A549 (cell line): Measurements from ENCODE around the gene BHLHE23. TPM values are rescaled to one million over a fixed set of nuclear protein-coding genes. Genes with fewer than 3 reads are reported as not detected.

ENCODE experiments used
- ATAC-seq, 2 experiments: fragments of 200-7000 bp in 1 of 2; fragments of >200 bp in 1 of 2; cut with Nextera tagmentation in 1 of 2; cut with Tn5 transposase in 1 of 2; 3 replicates each; pipeline versions ENCODE4 v1.8.0 to v1.9.1; 2018 to 2020; ENCODE audit warnings: mild to moderate bottlenecking in 1 of 2, moderate library complexity in 1 of 2
- CTCF ChIA-PET: fragments of 300-600 bp; sonication (Branson Sonifier 250); formaldehyde crosslinking; extraction: SDS; loops from one replicate; lab custom pipeline; 2021; ENCODE audit warnings: antibody characterized with exemption, inconsistent platforms; lab: Yijun Ruan, JAX
- POLR2A ChIA-PET: fragments of 350-600 bp; formaldehyde crosslinking; extraction: SDS; loops from one replicate; lab custom pipeline; 2021; ENCODE audit warnings: antibody characterized with exemption, inconsistent platforms; lab: Yijun Ruan, JAX
- DNase-seq, 2 experiments: peaks; one replicate each; pipeline versions ENCODE4 v3.0.0 to v3.0.0-alpha.2; 2011 to 2016; ENCODE audit warnings: low read depth in 1 of 2, low spot score in 1 of 2
- FAIRE-seq: peaks from 2 replicates; lab custom pipeline; 2011; peaks lifted over from hg19 to GRCh38; lab: Jason Lieb, UNC
- H3K27ac ChIP-seq, 2 experiments: fragments of >200 bp; sonication (Bioruptor Twin); formaldehyde crosslinking; 3 replicates each; pipeline ENCODE4 v1.5.1; 2016 to 2017
- H3K4me1 ChIP-seq: fragments of >200 bp; sonication (Bioruptor Twin); formaldehyde crosslinking; 3 replicates; pipeline ENCODE4 v1.6.1; 2016
- H3K4me2 ChIP-seq: fragments of >200 bp; sonication (Bioruptor Twin); formaldehyde crosslinking; 3 replicates; pipeline ENCODE4 v1.6.1; 2016
- H3K4me3 ChIP-seq: fragments of >200 bp; sonication (Bioruptor Twin); formaldehyde crosslinking; 3 replicates; pipeline ENCODE4 v1.5.1; 2016
- H3K9me3 ChIP-seq: fragments of >200 bp; sonication (Bioruptor Twin); formaldehyde crosslinking; 3 replicates; pipeline ENCODE4 v1.6.1; 2016
- CHD4 ChIP-seq: fragments of 200-600 bp; sonication (generic); IDR thresholded peaks from 2 replicates; pipeline ENCODE4 v1.6.1; 2016; ENCODE audit warnings: antibody characterized with exemption, mild to moderate bottlenecking, borderline replicate concordance
- ESRRA ChIP-seq: fragments of 150-350 bp; IDR thresholded peaks from 2 replicates; pipeline ENCODE4 v1.6.1; 2014; ENCODE audit warnings: mild to moderate bottlenecking, low read length, borderline replicate concordance
- FOSB ChIP-seq: fragments of 250-450 bp; sonication (Bioruptor Pico); IDR thresholded peaks from 2 replicates; pipeline ENCODE4 v1.5.0; 2020; ENCODE audit warnings: mild to moderate bottlenecking, moderate library complexity
- FOSL2 ChIP-seq, 2 experiments: fragments of 450-650 bp in 1 of 2; fragments of >200 bp in 1 of 2; sonication (Bioruptor Twin) in 1 of 2; formaldehyde crosslinking; IDR thresholded peaks; 2 replicates each; pipeline versions ENCODE4 v1.5.0 to v1.6.1; 2016 to 2020; ENCODE audit warnings: mild to moderate bottlenecking in 1 of 2, moderate library complexity in 1 of 2
- FOXS1 ChIP-seq: fragments of 250-450 bp; sonication (Bioruptor Pico); IDR thresholded peaks from 2 replicates; pipeline ENCODE4 v1.5.0; 2020; ENCODE audit warnings: mild to moderate bottlenecking, moderate library complexity
- GATA3 ChIP-seq: IDR thresholded peaks from 2 replicates; pipeline ENCODE4 v1.6.1; 2012; ENCODE audit warnings: borderline replicate concordance
- HOXB5 ChIP-seq: fragments of 250-450 bp; sonication (Bioruptor Pico); IDR thresholded peaks from 2 replicates; pipeline ENCODE4 v1.5.0; 2020; ENCODE audit warnings: mild to moderate bottlenecking, moderate library complexity
- JUNB ChIP-seq: fragments of >200 bp; sonication (Bioruptor Twin); formaldehyde crosslinking; IDR thresholded peaks from 2 replicates; pipeline ENCODE4 v1.6.1; 2016
- KDM1A ChIP-seq: fragments of 200-600 bp; sonication (generic); IDR thresholded peaks from 2 replicates; pipeline ENCODE4 v1.6.1; 2016; ENCODE audit warnings: low read depth, mild to moderate bottlenecking
- KDM5A ChIP-seq: fragments of 200-600 bp; sonication (generic); IDR thresholded peaks from 2 replicates; pipeline ENCODE4 v1.6.1; 2016; ENCODE audit warnings: antibody characterized with exemption, mild to moderate bottlenecking
- MAFK ChIP-seq: fragments of 450-650 bp; IDR thresholded peaks from 2 replicates; pipeline ENCODE4 v1.6.1; 2014; ENCODE audit not compliant: partially characterized antibody
- MAZ ChIP-seq: fragments of 150-350 bp; IDR thresholded peaks from 2 replicates; pipeline ENCODE4 v1.6.1; 2014; ENCODE audit warnings: antibody characterized with exemption, low read depth, low read length, borderline replicate concordance
- MYC ChIP-seq: IDR thresholded peaks from 2 replicates; pipeline ENCODE4 v1.6.1; 2012; ENCODE audit warnings: mild to moderate bottlenecking, inconsistent platforms, low read length, improper control_type of control experiment, borderline replicate concordance
- PHF8 ChIP-seq: fragments of 200-600 bp; sonication (generic); IDR thresholded peaks from 2 replicates; pipeline ENCODE4 v1.6.1; 2016; ENCODE audit warnings: low read depth, mild to moderate bottlenecking, antibody characterized with exemption, moderate library complexity, borderline replicate concordance
- POLR2A ChIP-seq: IDR thresholded peaks from 2 replicates; pipeline ENCODE4 v1.6.1; 2012; ENCODE audit warnings: mild to moderate bottlenecking, low read length
- POLR2AphosphoS2 ChIP-seq: conservative IDR thresholded peaks from 2 replicates; pipeline ENCODE4 v1.6.1; 2012; ENCODE audit warnings: low read length, improper control_type of control experiment, inconsistent platforms
- RCOR1 ChIP-seq: fragments of 150-350 bp; IDR thresholded peaks from 2 replicates; pipeline ENCODE4 v1.6.1; 2014; ENCODE audit warnings: antibody characterized with exemption, low read length, low read depth
- REST ChIP-seq: fragments of 200-600 bp; sonication (generic); IDR thresholded peaks from 2 replicates; pipeline ENCODE4 v1.6.1; 2016; ENCODE audit warnings: antibody characterized with exemption, mild to moderate bottlenecking, moderate library complexity
- SMC3 ChIP-seq: fragments of >200 bp; sonication (Bioruptor Twin); formaldehyde crosslinking; IDR thresholded peaks from 3 replicates; pipeline ENCODE4 v1.6.1; 2018; ENCODE audit warnings: inconsistent platforms
- TP53 ChIP-seq: fragments of 250-450 bp; sonication (Bioruptor Pico); IDR thresholded peaks from 2 replicates; pipeline ENCODE4 v1.5.0; 2021; ENCODE audit warnings: mild to moderate bottlenecking, moderate library complexity
- ZFP36 ChIP-seq: fragments of 450-650 bp; IDR thresholded peaks from 2 replicates; pipeline ENCODE4 v1.6.1; 2014; ENCODE audit warnings: borderline replicate concordance; ENCODE audit not compliant: partially characterized antibody
- ZNF302 ChIP-seq: fragments of 250-450 bp; sonication (Bioruptor Pico); IDR thresholded peaks from 2 replicates; pipeline ENCODE4 v1.9.0; 2021; ENCODE audit warnings: inconsistent platforms, mild to moderate bottlenecking, moderate library complexity
- WGBS: methylation state at CpG from one replicate; pipeline ENCODE4 v1.1.6; 2017; ENCODE audit errors: missing lambda C conversion rate; 5-methylcytosine and 5-hydroxymethylcytosine counted together
- polyA plus RNA-seq, 4 experiments: library from polyadenylated mRNA; depleted of rRNA in 3 of 4; stranded (reverse); fragments of >200 nt; fragmentation: RNase III in 1 of 4; extraction: RNeasy Plus Mini Kit Qiagen cat#74134 plus additional on column Dnase treatment in 1 of 4; gene quantifications; 2 replicates in 3 of 4; 3 replicates in 1 of 4; pipeline ENCODE4 v1.2.3, GENCODE V29; 2011 to 2017

BHLHE23 gene
- polyA plus RNA-seq, 2 of the 4 experiments (the other 2 are of a cell fraction): not detected

- TF ChIP-seq ESRRA (no peak), POLR2A (no peak), REST (no peak), MAFK (no peak)
Measured at GRCh38 chr20:63032861-63033793, 26.4 kb upstream of the BHLHE23 start (continued).

- POLR2A ChIA-PET: no interaction called here
- no peak for TF ChIP-seq FOXS1
- TF ChIP-seq SMC3: no peak
- TF ChIP-seq FOSB: no peak
- TF ChIP-seq JUNB: no peak
- no peak for TF ChIP-seq PHF8
- WGBS: 47% methylated on average over 21 of the region's 22 CpGs
Measured at GRCh38 chr20:63032026-63032800, 25.4 kb upstream of the BHLHE23 start.

GRCh38 chr20:63031251-63032014 lies 24.7 kb upstream of the BHLHE23 start:
- peak in 1 of 2 experiments; percentile 6; a peak in 2 of 6 replicates for ATAC-seq
- H3K4me2 ChIP-seq: no peak overlapping the region
- TF ChIP-seq ZFP36: no peak
- no peak for TF ChIP-seq CHD4
- no peak for TF ChIP-seq ZNF302
- no peak for TF ChIP-seq GATA3
- no peak for TF ChIP-seq MAFK
- no peak for TF ChIP-seq FOSL2 (IDR thresholded peaks at IDR 0.05)
- TF ChIP-seq FOSL2 (CRISPR knock-in tag; IDR thresholded peaks at IDR 0.05): no peak
- TF ChIP-seq KDM1A: no peak
- no peak for TF ChIP-seq MAZ
- TF ChIP-seq ESRRA: no peak
- no peak for TF ChIP-seq RCOR1
- TF ChIP-seq POLR2AphosphoS2: no peak
- TF ChIP-seq MYC: no peak
- TF ChIP-seq KDM5A: no peak
- TF ChIP-seq HOXB5 (CRISPR knock-in tag): no peak
- TF ChIP-seq TP53 (CRISPR knock-in tag): no peak
- TF ChIP-seq, all 56 proteins: peak for 0
- no peak for FAIRE-seq
- Histone ChIP-seq H3K4me1 (0 out of 3 replicates have a peak, but pooled peaks cover 2% of the 10 kb centered on the region), H3K9me3 (no peaks in the 10 kb centered on the region), H3K27ac (no peak overlapping the region), H3K4me3 (no peak overlapping the region)
- WGBS: 45% methylated on average over 15 of the region's 24 CpGs
- DNase-seq: no peak
- ChIA-PET CTCF (interaction anchor here (0.9 to 2.0 kb wide), 2 partner anchors 59 to 295 kb away, joined by 4 to 6 read pairs; no protein-coding TSS in a partner anchor), POLR2A (no interaction called here)

More at GRCh38 chr20:63032026-63032800, 25.4 kb upstream of the BHLHE23 start:
- Histone ChIP-seq H3K9me3 (no peaks in the 10 kb centered on the region), H3K27ac (no peak overlapping the region), H3K4me1 (0 out of 3 replicates have a peak, but pooled peaks cover 2% of the 10 kb centered on the region), H3K4me2 (no peak overlapping the region), H3K4me3 (no peak overlapping the region)
- ATAC-seq: 0 out of 6 replicates have a peak, but pooled peaks of 1 of the 2 experiments have one; percentile 6
- FAIRE-seq: no peak
- CTCF ChIA-PET: interaction anchor here (0.9 to 2.0 kb wide), 2 partner anchors 60 to 294 kb away, joined by 4 to 6 read pairs; no protein-coding TSS in a partner anchor
- DNase-seq: no peak
